Measurements from ENCODE around the gene PPP1CA. TPM values are rescaled to one million over a fixed set of nuclear protein-coding genes. Genes with fewer than 3 reads are reported as not detected.
A peak's percentile ranks its signal among the peaks of the same experiment; 100 is the strongest.

The PPP1CA gene
- polyA plus RNA-seq, 3 donors: 209 to 551 (median 461) TPM

DNA sequence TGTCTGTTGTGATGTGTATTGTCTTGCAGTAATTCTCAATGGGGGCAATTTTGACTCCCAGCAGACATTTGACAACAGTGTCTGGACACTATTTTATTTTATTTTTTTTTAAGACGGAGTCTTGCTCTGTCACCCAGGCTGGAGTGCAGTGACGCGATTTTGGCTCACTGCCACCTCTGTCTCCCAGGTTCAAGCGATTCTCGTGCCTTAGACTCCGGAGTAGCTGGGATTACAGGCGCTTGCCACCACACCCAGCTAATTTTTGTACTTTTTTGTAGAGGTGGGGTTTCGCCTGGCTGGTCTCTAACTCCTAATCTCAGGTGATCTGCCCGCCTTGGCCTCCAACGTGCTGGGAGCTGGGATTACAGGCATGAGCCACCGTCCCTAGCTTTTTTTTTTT, 28.1 kb upstream of the PPP1CA start:
- no peaks in the 10 kb centered on the region for H3K9me3 ChIP-seq (replicated peaks in 1 of 2; ENCODE audit: control insufficient read depth in 1 of 2, insufficient read depth in 1 of 2, low read length in 2 of 2)
- WGBS (ENCODE audit: insufficient coverage): 93% methylated on average over 3 of the region's 11 CpGs
- peaks cover 14% of the 10 kb centered on the region for H4K20me1 ChIP-seq (ENCODE audit: insufficient read depth, low read length)
- H3K4me3 ChIP-seq (replicated peaks in 1 of 3; ENCODE audit: low read depth in 2 of 3, low read length in 3 of 3): peak overlapping the region in 1 of 3 experiments; percentile 93
- TF ChIP-seq, protein P1, sequence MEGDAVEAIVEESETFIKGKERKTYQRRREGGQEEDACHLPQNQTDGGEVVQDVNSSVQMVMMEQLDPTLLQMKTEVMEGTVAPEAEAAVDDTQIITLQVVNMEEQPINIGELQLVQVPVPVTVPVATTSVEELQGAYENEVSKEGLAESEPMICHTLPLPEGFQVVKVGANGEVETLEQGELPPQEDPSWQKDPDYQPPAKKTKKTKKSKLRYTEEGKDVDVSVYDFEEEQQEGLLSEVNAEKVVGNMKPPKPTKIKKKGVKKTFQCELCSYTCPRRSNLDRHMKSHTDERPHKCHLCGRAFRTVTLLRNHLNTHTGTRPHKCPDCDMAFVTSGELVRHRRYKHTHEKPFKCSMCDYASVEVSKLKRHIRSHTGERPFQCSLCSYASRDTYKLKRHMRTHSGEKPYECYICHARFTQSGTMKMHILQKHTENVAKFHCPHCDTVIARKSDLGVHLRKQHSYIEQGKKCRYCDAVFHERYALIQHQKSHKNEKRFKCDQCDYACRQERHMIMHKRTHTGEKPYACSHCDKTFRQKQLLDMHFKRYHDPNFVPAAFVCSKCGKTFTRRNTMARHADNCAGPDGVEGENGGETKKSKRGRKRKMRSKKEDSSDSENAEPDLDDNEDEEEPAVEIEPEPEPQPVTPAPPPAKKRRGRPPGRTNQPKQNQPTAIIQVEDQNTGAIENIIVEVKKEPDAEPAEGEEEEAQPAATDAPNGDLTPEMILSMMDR (IDR thresholded peaks at IDR 0.05): no peak
- peak overlapping the region in 3 of 7 donors; percentile 10 to 20 (median 12) for H3K27ac Mint-ChIP-seq
- H3K27me3 Mint-ChIP-seq (ENCODE audit: low read depth in 3 of 3): peaks cover 0 to 3% (median 0%) of the 10 kb centered on the region in 3 donors
- no peak overlapping the region for H3K4me2 ChIP-seq (replicated peaks; ENCODE audit: extremely low read depth, low read length, poor library complexity, severe bottlenecking)
- H3K4me1 Mint-ChIP-seq: peaks cover 16% of the 10 kb centered on the region
- no peaks in the 10 kb centered on the region for H3K27me3 ChIP-seq (ENCODE audit: control insufficient read depth in 2 of 2, insufficient read depth in 2 of 2, low read length in 2 of 2)
- intact Hi-C loops (cut with micrococcal nuclease): loop anchor here (2.0 to 5.0 kb wide), 4 partner anchors 35 to 78 kb away; partner anchors contain the start of genes CDK2AP2 (in 1 of the 2), PITPNM1 (in 1 of the 2), RAD9A (in 1 of the 2) and TMEM134 (in 1 of the 2)
- H3K4me3 Mint-ChIP-seq: no peak overlapping the region
- DNase-seq: no peak
- H3K79me2 ChIP-seq (ENCODE audit: insufficient read depth, low read length): peaks cover 16% of the 10 kb centered on the region
- H3K4me1 ChIP-seq (ENCODE audit: control insufficient read depth in 1 of 2, insufficient read depth in 2 of 2, low read length in 2 of 2): peaks cover 16 to 20% of the 10 kb centered on the region in 2 donors
- H3K36me3 ChIP-seq (replicated peaks in 1 of 2; ENCODE audit: control insufficient read depth in 1 of 2, insufficient read depth in 2 of 2, low read length in 2 of 2): peaks cover 37 to 42% of the 10 kb centered on the region in 2 donors
- no peak overlapping the region for H2AFZ ChIP-seq (ENCODE audit: insufficient read depth, low read depth, low read length, poor library complexity, severe bottlenecking)
- H3K27ac ChIP-seq (ENCODE audit: low read depth in 1 of 2, low read length in 2 of 2): no peak overlapping the region
- H3K36me3 Mint-ChIP-seq: peaks cover 29 to 47% of the 10 kb centered on the region in 2 donors
- H3K9ac ChIP-seq (ENCODE audit: insufficient read depth, low read length, poor library complexity, severe bottlenecking): no peak overlapping the region
- peaks cover 0 to 2% (median 0%) of the 10 kb centered on the region in 7 donors for H3K9me3 Mint-ChIP-seq

DNA sequence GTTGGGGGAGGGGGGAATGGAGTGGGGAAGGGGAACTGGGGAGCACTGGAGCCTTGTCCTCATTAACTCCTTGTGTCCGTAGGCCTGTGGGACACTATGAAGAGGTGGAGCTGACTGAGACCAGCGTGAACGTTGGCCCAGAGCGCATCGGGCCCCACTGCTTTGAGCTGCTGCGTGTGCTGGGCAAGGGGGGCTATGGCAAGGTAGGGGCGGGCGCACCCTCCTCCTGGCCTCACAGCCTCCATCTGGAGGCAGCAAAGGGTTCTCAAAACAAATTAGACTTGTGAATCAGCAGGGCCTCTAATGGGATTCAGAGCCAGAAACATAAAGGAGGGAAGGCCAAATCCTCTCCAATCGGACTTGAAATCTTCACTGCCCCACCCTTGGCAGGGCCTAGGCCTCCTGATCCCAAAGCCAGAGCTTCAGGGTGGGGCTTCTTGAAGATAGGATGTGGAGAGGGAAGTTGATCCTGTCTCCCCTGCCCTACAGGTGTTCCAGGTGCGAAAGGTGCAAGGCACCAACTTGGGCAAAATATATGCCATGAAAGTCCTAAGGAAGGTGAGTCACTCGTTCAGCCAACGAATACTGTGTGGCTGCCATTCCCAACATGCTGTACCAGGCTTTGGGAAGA, 27.5 kb upstream of the PPP1CA start:
- peaks cover 16 to 20% of the 10 kb centered on the region in 2 donors for H3K4me1 ChIP-seq (ENCODE audit: control insufficient read depth in 1 of 2, insufficient read depth in 2 of 2, low read length in 2 of 2)
- peaks cover 10% of the 10 kb centered on the region for H4K20me1 ChIP-seq (ENCODE audit: insufficient read depth, low read length)
- peak overlapping the region; percentile 66 to 88 for H3K27ac ChIP-seq (ENCODE audit: low read depth in 1 of 2, low read length in 2 of 2)
- Mint-ChIP-seq H3K27ac (peak overlapping the region; percentile 92 to 96 (median 93)), H3K4me3 (peak overlapping the region; percentile 99 to 100), H3K9me3 (peaks cover 0 to 2% (median 0%) of the 10 kb centered on the region in 7 donors), H3K36me3 (peaks cover 26 to 45% of the 10 kb centered on the region in 2 donors), H3K4me1 (peaks cover 16% of the 10 kb centered on the region), H3K27me3 (ENCODE audit: low read depth in 3 of 3) (peaks cover 0 to 3% (median 0%) of the 10 kb centered on the region in 3 donors)
- intact Hi-C loops (cut with micrococcal nuclease): loop anchor here (2.0 to 5.0 kb wide), 4 partner anchors 36 to 78 kb away; partner anchors contain the start of genes CDK2AP2 (in 1 of the 2), PITPNM1 (in 1 of the 2), RAD9A (in 1 of the 2) and TMEM134 (in 1 of the 2)
- peak overlapping the region; percentile 79 to 93 (median 91) for H3K4me3 ChIP-seq (replicated peaks in 1 of 3; ENCODE audit: low read depth in 2 of 3, low read length in 3 of 3)
- WGBS (ENCODE audit: insufficient coverage): 66% methylated on average over 10 of the region's 12 CpGs
- DNase-seq: no peak
- TF ChIP-seq, protein P1 (IDR thresholded peaks at IDR 0.05): no peak
- H3K4me2 ChIP-seq (replicated peaks; ENCODE audit: extremely low read depth, low read length, poor library complexity, severe bottlenecking): peak overlapping the region; percentile 91
- H3K9me3 ChIP-seq (replicated peaks in 1 of 2; ENCODE audit: control insufficient read depth in 1 of 2, insufficient read depth in 1 of 2, low read length in 2 of 2): no peaks in the 10 kb centered on the region
- peak overlapping the region; percentile 86 for H2AFZ ChIP-seq (ENCODE audit: insufficient read depth, low read depth, low read length, poor library complexity, severe bottlenecking)
- no peaks in the 10 kb centered on the region for H3K27me3 ChIP-seq (ENCODE audit: control insufficient read depth in 2 of 2, insufficient read depth in 2 of 2, low read length in 2 of 2)
- peak overlapping the region; percentile 93 for H3K9ac ChIP-seq (ENCODE audit: insufficient read depth, low read length, poor library complexity, severe bottlenecking)
- peaks cover 32 to 37% of the 10 kb centered on the region in 2 donors for H3K36me3 ChIP-seq (replicated peaks in 1 of 2; ENCODE audit: control insufficient read depth in 1 of 2, insufficient read depth in 2 of 2, low read length in 2 of 2)
- peaks cover 16% of the 10 kb centered on the region for H3K79me2 ChIP-seq (ENCODE audit: insufficient read depth, low read length)

Measured in CD14-positive monocyte (primary cell).